DND-41 (cell line): ENCODE results near the gene CCDC116.

Experiments
- ATAC-seq: fragments of 200-7000 bp; cut with Tn5 transposase; 3 replicates; pipeline ENCODE4 v1.9.1; 2021; ENCODE audit warnings: low read depth; ENCODE audit not compliant: insufficient read depth
- DNase-seq: peaks from one replicate; pipeline ENCODE4 v3.0.0-alpha.2; 2020
- H2AFZ ChIP-seq: 2 replicates; pipeline ENCODE4 v1.6.0; 2012; ENCODE audit warnings: low read depth, low read length
- H3K27ac ChIP-seq: 2 replicates; pipeline ENCODE4 v1.5.1; 2012; ENCODE audit warnings: low read length, inconsistent platforms
- H3K27me3 ChIP-seq: fragments of 200-600 bp; sonication (generic); 2 replicates; pipeline ENCODE4 v1.6.0; 2012; ENCODE audit warnings: low read length, mild to moderate bottlenecking, inconsistent platforms; ENCODE audit not compliant: insufficient read depth, poor library complexity
- H3K36me3 ChIP-seq: 2 replicates; pipeline ENCODE4 v1.5.1; 2012; ENCODE audit warnings: low read length, inconsistent platforms; ENCODE audit not compliant: insufficient read depth
- H3K4me1 ChIP-seq: 2 replicates; pipeline ENCODE4 v1.5.1; 2012; ENCODE audit warnings: mild to moderate bottlenecking, low read length; ENCODE audit not compliant: insufficient read depth
- H3K4me2 ChIP-seq: 2 replicates; pipeline ENCODE4 v1.6.0; 2012; ENCODE audit warnings: mild to moderate bottlenecking, moderate library complexity, low read length, inconsistent platforms; ENCODE audit not compliant: insufficient read depth
- H3K4me3 ChIP-seq, 2 experiments: fragments of 200-600 bp in 1 of 2; shearing (Covaris generic) in 1 of 2; 2 replicates each; pipeline ENCODE4 v1.5.1; 2012 to 2016; ENCODE audit warnings: inconsistent platforms in 2 of 2, low read length in 2 of 2, mild to moderate bottlenecking in 2 of 2, low read depth in 1 of 2, moderate library complexity in 1 of 2
- H3K79me2 ChIP-seq: 2 replicates; pipeline ENCODE4 v1.6.0; 2012; ENCODE audit warnings: low read length, inconsistent platforms; ENCODE audit not compliant: insufficient read depth
- H3K9ac ChIP-seq: 2 replicates; pipeline ENCODE4 v1.6.0; 2012; ENCODE audit warnings: low read depth, mild to moderate bottlenecking, inconsistent platforms, low read length, moderate library complexity
- H3K9me3 ChIP-seq: 2 replicates; pipeline ENCODE4 v1.5.1; 2012; ENCODE audit warnings: low read length, moderate library complexity, mild to moderate bottlenecking, inconsistent platforms; ENCODE audit not compliant: insufficient read depth, severe bottlenecking
- H4K20me1 ChIP-seq: 2 replicates; pipeline ENCODE4 v1.6.0; 2012; ENCODE audit warnings: low read length; ENCODE audit not compliant: insufficient read depth
- CTCF ChIP-seq: IDR thresholded peaks from 2 replicates; pipeline ENCODE4 v1.5.1; 2012; ENCODE audit warnings: borderline replicate concordance, low read length, moderate library complexity, mild to moderate bottlenecking; ENCODE audit not compliant: poor library complexity, severe bottlenecking; ENCODE audit errors: extremely low read depth
- EZH2 ChIP-seq: IDR thresholded peaks from 3 replicates; pipeline ENCODE4 v1.6.1; 2012; ENCODE audit warnings: borderline replicate concordance, low read depth, mild to moderate bottlenecking, moderate library complexity, low read length, inconsistent platforms; ENCODE audit not compliant: severe bottlenecking

The CCDC116 gene

GRCh38 chr22:21587803-21588611 lies 44.6 kb upstream of the CCDC116 start:
- Histone ChIP-seq H3K4me2 (no peak overlapping the region), H3K4me1 (no peaks in the 10 kb centered on the region), H3K9me3 (no peaks in the 10 kb centered on the region), H3K79me2 (peaks cover 97% of the 10 kb centered on the region), H3K9ac (no peak overlapping the region), H3K27me3 (no peaks in the 10 kb centered on the region), H4K20me1 (peaks cover 85% of the 10 kb centered on the region), H3K36me3 (peaks cover 47% of the 10 kb centered on the region), H2AFZ (no peak overlapping the region), H3K27ac (no peak overlapping the region), H3K4me3 (no peak overlapping the region)
- no peak for TF ChIP-seq CTCF
- no peak for TF ChIP-seq EZH2
- DNase-seq, result peak; percentile 18
- ATAC-seq, result peak; percentile 75

- peaks cover 91% of the 10 kb centered on the region for H4K20me1 ChIP-seq
- ATAC-seq (no peak), DNase-seq (no peak)
- no peaks in the 10 kb centered on the region for H3K27me3 ChIP-seq
- H3K36me3 ChIP-seq, result peaks cover 56% of the 10 kb centered on the region
- no peaks in the 10 kb centered on the region for H3K9me3 ChIP-seq
- no peak overlapping the region for H3K4me3 ChIP-seq
- no peak overlapping the region for H3K27ac ChIP-seq
- H3K9ac ChIP-seq, result no peak overlapping the region
- no peak overlapping the region for H2AFZ ChIP-seq
- H3K4me2 ChIP-seq, result no peak overlapping the region
- peaks cover 98% of the 10 kb centered on the region for H3K79me2 ChIP-seq
- no peaks in the 10 kb centered on the region for H3K4me1 ChIP-seq
- TF ChIP-seq CTCF (no peak), EZH2 (no peak)
These were observed 43.2 kb upstream of the CCDC116 start for GRCh38 chr22:21589396-21589795.

- ATAC-seq (no peak), DNase-seq (no peak)
- Histone ChIP-seq H2AFZ (no peak overlapping the region), H4K20me1 (peaks cover 89% of the 10 kb centered on the region), H3K9ac (no peak overlapping the region), H3K27me3 (no peaks in the 10 kb centered on the region), H3K4me2 (no peak overlapping the region), H3K36me3 (peaks cover 61% of the 10 kb centered on the region), H3K9me3 (no peaks in the 10 kb centered on the region), H3K27ac (no peak overlapping the region), H3K4me3 (no peak overlapping the region), H3K4me1 (no peaks in the 10 kb centered on the region), H3K79me2 (peaks cover 98% of the 10 kb centered on the region)
- TF ChIP-seq CTCF (no peak), EZH2 (no peak)
These were observed 41.5 kb upstream of the CCDC116 start for GRCh38 chr22:21590809-21591641.
